ENCODE measurements around the gene PRR29.

Gene PRR29

GRCh38 chr17:63996430-63997182 lies 1.5 kb upstream of the PRR29 start:
- no peak for TF ChIP-seq CTCF (IDR thresholded peaks at IDR 0.05)

GRCh38 chr17:63997341-63998048 lies 656 bp upstream of the PRR29 start:
- TF ChIP-seq CTCF (IDR thresholded peaks at IDR 0.05), result no peak

- no peak for TF ChIP-seq CTCF (IDR thresholded peaks at IDR 0.05)
These were observed 849 bp downstream of the PRR29 start for GRCh38 chr17:63998721-63999679.

GRCh38 chr17:63999680-64000531 lies 1.8 kb downstream of the PRR29 start:
- no peak for TF ChIP-seq CTCF (IDR thresholded peaks at IDR 0.05)

- no peak for TF ChIP-seq CTCF (IDR thresholded peaks at IDR 0.05)
These were observed 3.0 kb downstream of the PRR29 start for GRCh38 chr17:64001091-64001579.

- no peak for TF ChIP-seq CTCF (IDR thresholded peaks at IDR 0.05)
These were observed 3.8 kb downstream of the PRR29 start for GRCh38 chr17:64001763-64002529.

All from LNCAP (cell line).